Lung (tissue), 12 donors: ENCODE data around the gene FEM1C. TPM values are rescaled to one million over a fixed set of nuclear protein-coding genes. Genes with fewer than 3 reads are reported as not detected.

ENCODE experiments used
- ATAC-seq: fragments of 200-7000 bp; cut with Tn5 transposase; one replicate; pipeline ENCODE4 v1.9.1; 2020; ENCODE audit warnings: moderate number of reproducible peaks; ENCODE audit not compliant: insufficient read depth, low FRiP score
- DNase-seq, 3 donors: peaks; one replicate each; pipeline ENCODE4 v3.0.0-alpha.2; 2013 to 2017
- H3K27ac ChIP-seq, 2 donors: one replicate each; pipeline ENCODE4 v1.5.1; 2013; ENCODE audit warnings: mild to moderate bottlenecking in 2 of 2, moderate library complexity in 2 of 2, control low read depth in 1 of 2, inconsistent platforms in 1 of 2, low read depth in 1 of 2, low read length in 1 of 2
- H3K27me3 ChIP-seq, 3 donors: one replicate each; pipeline ENCODE4 v1.5.1; 2013; ENCODE audit warnings: low read length in 2 of 3; ENCODE audit not compliant: control insufficient read depth in 3 of 3, insufficient read depth in 3 of 3
- H3K36me3 ChIP-seq, 4 donors: one replicate each; pipeline ENCODE4 v1.5.1; 2013; ENCODE audit warnings: low read length in 4 of 4, mild to moderate bottlenecking in 1 of 4, moderate library complexity in 1 of 4; ENCODE audit not compliant: control insufficient read depth in 4 of 4, insufficient read depth in 4 of 4
- H3K4me1 ChIP-seq, 5 donors: one replicate each; pipeline ENCODE4 v1.5.1; 2013; ENCODE audit warnings: low read length in 5 of 5, mild to moderate bottlenecking in 2 of 5, moderate library complexity in 1 of 5; ENCODE audit not compliant: control insufficient read depth in 5 of 5, insufficient read depth in 5 of 5
- H3K4me3 ChIP-seq: one replicate; pipeline ENCODE4 v1.5.1; 2013; ENCODE audit warnings: mild to moderate bottlenecking, control low read depth, moderate library complexity
- H3K9ac ChIP-seq, 2 donors: one replicate each; pipeline ENCODE4 v1.5.1; 2013; ENCODE audit warnings: low read length in 2 of 2, control low read depth in 1 of 2; ENCODE audit not compliant: insufficient read depth in 1 of 2
- H3K9me3 ChIP-seq, 4 donors: one replicate each; pipeline ENCODE4 v1.5.1; 2013; ENCODE audit warnings: low read length in 3 of 4, mild to moderate bottlenecking in 1 of 4, moderate library complexity in 1 of 4; ENCODE audit not compliant: control insufficient read depth in 4 of 4, insufficient read depth in 3 of 4
- WGBS, 2 donors: extraction: QIAGEN DNeasy Blood & Tissue Kit; methylation state at CpG; one replicate each; pipeline ENCODE4 v1.1.7; 2013; 5-methylcytosine and 5-hydroxymethylcytosine counted together
- polyA plus RNA-seq, 2 donors: library from polyadenylated mRNA; stranded (reverse); fragments of 200-250 nt; gene quantifications; one replicate each; pipeline ENCODE4 v1.2.1, GENCODE V29; 2013
- total RNA-seq, 2 donors: library from RNA; depleted of rRNA in 1 of 2; stranded (reverse); fragments of >200 nt in 1 of 2; gene quantifications; one replicate each; pipeline ENCODE4 v1.2.1, GENCODE V29; 2014 to 2021
- TF ChIP-seq, protein P1 (sequence below): IDR thresholded peaks from 2 replicates; pipeline ENCODE4 v1.5.1; 2012; ENCODE audit warnings: mild to moderate bottlenecking; ENCODE audit errors: control extremely low read depth, extremely low read depth
- donor health status: control.
- donor health status: control.
- donor health status: Bipolar disorder and iron deficiency.
- donor health status: healthy.
- donor health status: DM: yes; HTN: yes; CAD: no.

FEM1C gene
- total and polyA plus RNA-seq, 4 donors: 8.0 to 47.9 (median 19.2) TPM

DNA sequence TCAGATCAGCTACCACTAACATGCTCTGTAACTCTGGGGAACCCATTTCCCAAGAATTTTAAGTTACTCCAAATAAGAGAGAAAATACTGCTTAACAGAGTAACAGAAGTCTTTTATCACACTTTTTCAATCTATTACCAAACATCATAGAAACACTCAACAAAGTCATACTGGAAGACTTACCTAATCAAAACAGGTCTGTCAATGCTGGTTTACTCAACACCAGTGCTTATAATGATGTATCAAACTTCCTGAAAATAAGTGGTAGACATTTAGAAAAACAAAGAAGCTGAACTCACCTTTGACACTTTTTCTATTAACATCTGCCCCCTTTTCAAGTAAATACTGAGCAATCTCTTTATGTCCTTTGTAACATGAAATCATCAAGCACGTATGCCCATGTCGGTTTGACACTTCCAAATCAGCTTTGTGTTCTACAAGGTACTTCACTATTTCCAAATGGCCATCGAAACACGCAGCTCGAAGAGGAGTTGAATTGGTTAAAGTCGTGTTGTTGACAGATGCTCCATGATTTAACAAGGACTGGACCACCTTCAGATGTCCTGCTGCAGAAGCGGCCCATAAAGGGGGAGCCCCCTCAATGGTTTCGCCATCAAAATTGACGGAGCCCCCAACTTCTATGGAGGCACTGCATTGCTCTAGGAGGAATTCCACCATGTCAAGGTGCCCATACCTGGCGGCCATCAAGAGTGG, 1.8 kb downstream of the FEM1C start:
- TF ChIP-seq, protein P1, sequence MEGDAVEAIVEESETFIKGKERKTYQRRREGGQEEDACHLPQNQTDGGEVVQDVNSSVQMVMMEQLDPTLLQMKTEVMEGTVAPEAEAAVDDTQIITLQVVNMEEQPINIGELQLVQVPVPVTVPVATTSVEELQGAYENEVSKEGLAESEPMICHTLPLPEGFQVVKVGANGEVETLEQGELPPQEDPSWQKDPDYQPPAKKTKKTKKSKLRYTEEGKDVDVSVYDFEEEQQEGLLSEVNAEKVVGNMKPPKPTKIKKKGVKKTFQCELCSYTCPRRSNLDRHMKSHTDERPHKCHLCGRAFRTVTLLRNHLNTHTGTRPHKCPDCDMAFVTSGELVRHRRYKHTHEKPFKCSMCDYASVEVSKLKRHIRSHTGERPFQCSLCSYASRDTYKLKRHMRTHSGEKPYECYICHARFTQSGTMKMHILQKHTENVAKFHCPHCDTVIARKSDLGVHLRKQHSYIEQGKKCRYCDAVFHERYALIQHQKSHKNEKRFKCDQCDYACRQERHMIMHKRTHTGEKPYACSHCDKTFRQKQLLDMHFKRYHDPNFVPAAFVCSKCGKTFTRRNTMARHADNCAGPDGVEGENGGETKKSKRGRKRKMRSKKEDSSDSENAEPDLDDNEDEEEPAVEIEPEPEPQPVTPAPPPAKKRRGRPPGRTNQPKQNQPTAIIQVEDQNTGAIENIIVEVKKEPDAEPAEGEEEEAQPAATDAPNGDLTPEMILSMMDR: no peak
- peaks cover 2 to 24% (median 20%) of the 10 kb centered on the region in 4 donors for H3K36me3 ChIP-seq
- H3K27ac ChIP-seq: peak overlapping the region; percentile 96 to 98
- H3K4me1 ChIP-seq: peaks cover 0 to 42% (median 14%) of the 10 kb centered on the region in 5 donors
- H3K9ac ChIP-seq: peak overlapping the region; percentile 83 to 95
- 42 to 56% methylated on average over 10 of the region's 10 CpGs for WGBS, 2 donors
- DNase-seq (peak in 2 of 3 donors; percentile 19 to 29), ATAC-seq (no peak)
- H3K9me3 ChIP-seq: peaks cover 0 to 4% (median 3%) of the 10 kb centered on the region in 4 donors
- peak overlapping the region; percentile 73 for H3K4me3 ChIP-seq
- no peaks in the 10 kb centered on the region for H3K27me3 ChIP-seq

DNA sequence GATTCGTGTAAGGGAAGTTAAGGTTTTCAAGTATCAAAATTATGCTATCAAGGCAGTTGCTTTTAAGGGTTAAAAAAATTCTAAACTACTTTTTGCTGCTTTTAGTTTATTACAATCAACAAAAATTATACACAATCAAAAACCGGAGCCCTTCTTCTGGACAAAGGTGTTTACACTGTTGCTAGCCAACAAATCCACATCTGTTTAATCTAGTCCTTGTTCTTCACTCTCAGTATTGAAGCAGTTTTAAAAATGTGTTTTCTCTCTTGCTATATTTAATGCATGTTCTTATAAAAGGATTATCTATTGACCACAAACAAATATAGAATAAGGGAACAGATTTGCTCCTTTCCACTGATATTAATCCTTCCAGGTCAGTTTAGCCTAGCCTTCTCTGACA, 2.5 kb downstream of the FEM1C start:
- peak overlapping the region in 1 of 2 donors; percentile 98 for H3K27ac ChIP-seq
- H3K36me3 ChIP-seq: peaks cover 2 to 24% (median 20%) of the 10 kb centered on the region in 4 donors
- WGBS, 2 donors: 16 to 45% methylated on average over 2 of the region's 2 CpGs
- H3K9ac ChIP-seq: peak overlapping the region in 1 of 2 donors; percentile 95
- TF ChIP-seq, protein P1: no peak
- ATAC-seq: no peak
- peaks cover 0 to 42% (median 14%) of the 10 kb centered on the region in 5 donors for H3K4me1 ChIP-seq
- DNase-seq: peak in 2 of 3 donors; percentile 51
- H3K4me3 ChIP-seq: no peak overlapping the region
- H3K27me3 ChIP-seq: no peaks in the 10 kb centered on the region
- peaks cover 0 to 4% (median 3%) of the 10 kb centered on the region in 4 donors for H3K9me3 ChIP-seq

GRCh38 chr5:115541611-115542010, 3.0 kb downstream of the FEM1C start:
- no peak for ATAC-seq
- Histone ChIP-seq H3K4me3 (no peak overlapping the region), H3K36me3 (peaks cover 2 to 25% (median 21%) of the 10 kb centered on the region in 4 donors), H3K9me3 (peaks cover 0 to 4% (median 3%) of the 10 kb centered on the region in 4 donors), H3K27me3 (no peaks in the 10 kb centered on the region), H3K4me1 (peaks cover 0 to 42% (median 14%) of the 10 kb centered on the region in 5 donors), H3K9ac (peak overlapping the region in 1 of 2 donors; percentile 95), H3K27ac (peak overlapping the region in 1 of 2 donors; percentile 33)
- TF ChIP-seq, protein P1: no peak
- peak in 2 of 3 donors; percentile 50 to 51 for DNase-seq
- 26 to 46% methylated on average over 2 of the region's 2 CpGs for WGBS, 2 donors
